Stimulated activated CD8-positive, alpha-beta memory T cell treated with anti-CD3 and anti-CD28 coated beads, Interleukin-12 subunit alpha, Interleukin-12 subunit beta, amount 100 ng/mL, for 1 hour (primary cell): ENCODE results near the gene WDR81.
"Not testable (repeated sequence)": the region's sequence is repeated elsewhere in the genome, so short reads cannot be mapped to it uniquely, and the experiment has no call there.

Experiments used
- DNase-seq: peaks from one replicate; pipeline ENCODE4 v3.0.0-alpha.2; 2020; ENCODE audit warnings: low read depth

The WDR81 gene

GRCh38 chr17:1713160-1713877 lies 11.2 kb upstream of the WDR81 start:
- no peak for DNase-seq

DNA sequence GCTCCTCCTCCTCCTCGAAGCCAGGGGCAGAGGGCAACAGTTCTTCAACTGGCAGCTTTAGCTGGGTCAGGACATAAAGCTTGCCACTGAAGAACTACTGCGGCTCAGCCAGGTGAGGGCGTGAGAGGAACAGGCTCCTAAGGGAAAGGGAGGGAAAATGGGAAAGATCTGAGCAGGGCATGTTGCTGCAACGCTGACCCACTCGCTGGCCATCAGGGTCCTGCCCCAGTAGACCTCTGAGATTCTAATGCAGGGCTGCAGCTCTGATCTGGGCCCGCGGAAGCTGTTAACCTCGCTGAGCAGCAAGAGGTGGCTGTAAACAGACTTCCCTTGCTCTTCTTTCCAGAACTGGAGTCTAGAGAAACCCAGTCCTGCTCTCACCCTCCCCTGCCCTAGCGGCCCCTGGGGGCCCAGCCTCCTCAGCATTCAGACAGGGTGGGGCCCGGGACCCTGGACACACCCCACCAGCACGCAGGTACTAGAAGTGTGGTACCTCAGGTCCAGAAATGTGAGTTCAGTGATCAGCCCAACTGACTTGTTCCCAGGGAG lies 10.6 kb upstream of the WDR81 start:
- no peak for DNase-seq

- DNase-seq: no peak
These were observed 10.0 kb upstream of the WDR81 start for GRCh38 chr17:1714427-1714979.

DNA sequence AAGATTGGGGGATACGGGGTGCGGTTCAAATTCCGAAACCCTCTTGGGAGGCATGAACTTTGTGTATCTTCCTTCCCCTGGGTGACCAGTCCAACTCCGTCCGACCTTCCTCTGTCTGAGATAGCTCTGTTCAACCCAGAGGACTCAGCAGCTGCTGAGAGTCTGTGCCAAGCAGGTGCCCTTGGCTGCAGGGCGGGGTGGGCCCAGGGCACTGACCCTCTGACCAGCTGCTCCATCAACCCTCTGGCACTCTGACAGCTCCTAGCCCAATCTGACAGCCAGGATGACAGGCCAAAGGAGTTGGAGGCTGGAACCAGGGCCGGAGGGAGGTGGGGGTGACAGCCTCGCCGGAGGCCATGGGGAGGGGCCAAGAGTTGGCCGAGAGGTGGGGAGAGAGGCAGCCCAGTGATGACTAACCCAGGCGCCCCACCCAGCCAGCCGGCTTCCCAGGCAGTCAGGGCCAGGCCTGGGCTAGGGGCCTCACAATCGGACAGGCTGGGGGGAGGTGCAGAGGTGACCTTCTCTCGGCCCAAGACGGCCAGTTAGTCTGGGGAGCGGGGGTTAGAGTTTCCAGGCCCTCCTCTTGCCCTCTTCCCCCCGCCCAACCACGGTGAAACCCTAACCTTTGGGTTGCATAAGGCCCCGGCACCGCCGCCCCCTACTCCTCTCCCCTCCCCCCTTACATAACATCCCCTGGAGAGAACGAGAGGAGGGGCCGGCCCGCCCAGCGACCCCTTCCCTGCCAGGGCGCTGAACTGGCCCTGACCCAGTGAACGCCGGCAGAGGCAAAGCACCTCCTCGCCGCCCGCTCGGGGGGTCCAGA lies 9.3 kb upstream of the WDR81 start:
- peak; percentile 25 for DNase-seq

DNA sequence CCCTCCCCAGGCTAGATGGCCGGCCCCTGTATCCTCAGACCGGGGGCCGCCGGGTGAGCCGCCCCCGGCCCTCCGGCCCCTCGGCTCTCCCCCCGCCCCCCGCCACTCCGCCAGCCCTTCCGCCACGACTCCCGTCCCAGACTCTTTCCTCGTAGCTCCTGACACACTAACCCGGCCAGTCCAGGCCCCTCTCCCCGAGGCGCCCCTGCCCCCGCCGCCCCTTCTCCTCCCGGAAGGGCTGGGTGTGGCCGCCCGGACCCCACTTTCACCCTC lies 8.8 kb upstream of the WDR81 start:
- DNase-seq: no peak

GRCh38 chr17:1716076-1716911 lies 8.2 kb upstream of the WDR81 start:
- DNase-seq: peak; percentile 99

DNA sequence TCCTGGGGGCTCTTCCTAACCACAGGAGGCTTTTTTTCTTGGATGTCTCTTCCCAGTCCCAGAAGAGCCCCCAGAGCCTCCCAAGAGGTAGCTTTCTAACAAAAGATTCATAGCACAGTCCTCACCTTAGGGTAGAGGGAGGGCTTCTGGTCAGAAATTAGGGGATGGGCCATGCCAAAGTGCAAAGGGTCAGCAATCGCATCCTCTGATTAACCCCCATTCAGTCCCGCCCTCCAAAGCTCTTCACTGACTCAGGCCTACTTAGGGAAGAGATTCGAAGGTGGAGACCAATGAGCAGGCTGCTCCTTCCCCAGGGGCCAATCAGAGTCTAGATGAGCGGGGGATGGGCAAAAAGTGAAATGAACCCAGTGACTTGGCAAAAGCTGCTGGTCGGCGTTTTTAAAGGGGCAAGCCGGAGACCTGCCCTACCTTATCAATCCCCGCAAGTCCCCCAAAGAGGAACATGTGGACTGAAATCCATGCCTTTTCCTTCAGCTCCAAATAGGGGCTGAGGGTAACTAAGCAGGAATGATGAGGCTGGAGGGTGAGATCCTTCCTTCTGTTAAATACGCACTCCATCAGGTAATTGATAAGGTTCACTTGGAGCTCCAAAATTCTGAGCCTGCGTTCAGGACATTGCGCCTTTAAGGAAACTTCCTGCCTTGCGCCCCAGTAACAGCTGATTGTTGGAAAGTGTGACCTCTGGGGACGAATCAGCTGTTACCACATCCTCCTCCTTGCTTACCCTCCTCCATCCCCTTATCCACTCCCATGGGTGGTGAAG lies 7.4 kb upstream of the WDR81 start:
- peak; percentile 73 for DNase-seq

DNA sequence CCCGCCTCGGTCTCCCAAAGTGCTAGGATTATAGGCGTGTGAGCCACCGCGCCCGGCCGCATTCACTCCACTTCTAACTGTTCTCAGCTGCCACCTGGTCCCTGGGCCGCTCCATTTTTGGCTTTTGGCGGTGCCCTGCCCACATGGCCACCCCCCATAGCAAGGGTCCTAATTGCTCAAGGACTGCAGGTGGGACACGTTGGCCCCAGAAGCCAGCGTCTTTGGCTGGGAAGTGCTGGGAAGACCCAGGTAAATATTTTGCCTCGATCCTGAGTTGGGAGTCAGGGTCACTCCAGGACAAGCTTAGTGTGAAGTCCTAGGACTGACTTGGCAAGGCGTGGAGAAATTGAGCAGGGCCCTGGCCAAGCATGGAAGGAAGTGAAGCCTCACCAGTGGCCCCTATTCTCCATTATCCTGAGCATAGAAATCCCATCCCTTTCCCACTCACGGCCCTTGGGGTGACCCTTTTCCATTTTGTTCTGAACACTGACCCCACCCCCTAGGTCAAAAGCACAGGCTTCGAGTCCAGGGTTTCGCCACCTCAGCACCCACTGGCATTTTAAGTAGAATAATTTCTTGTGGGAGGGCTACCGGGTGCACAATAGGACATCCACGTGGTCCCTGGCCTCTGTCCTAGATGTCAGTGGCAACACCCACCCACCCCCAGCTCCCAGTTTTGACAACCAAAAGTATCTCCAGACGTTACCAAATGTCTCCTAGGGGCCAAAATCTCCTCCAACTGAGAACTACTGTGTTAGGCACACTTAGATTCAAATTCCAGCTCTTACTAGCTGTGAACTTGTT lies 5.9 kb upstream of the WDR81 start:
- no peak for DNase-seq

DNA sequence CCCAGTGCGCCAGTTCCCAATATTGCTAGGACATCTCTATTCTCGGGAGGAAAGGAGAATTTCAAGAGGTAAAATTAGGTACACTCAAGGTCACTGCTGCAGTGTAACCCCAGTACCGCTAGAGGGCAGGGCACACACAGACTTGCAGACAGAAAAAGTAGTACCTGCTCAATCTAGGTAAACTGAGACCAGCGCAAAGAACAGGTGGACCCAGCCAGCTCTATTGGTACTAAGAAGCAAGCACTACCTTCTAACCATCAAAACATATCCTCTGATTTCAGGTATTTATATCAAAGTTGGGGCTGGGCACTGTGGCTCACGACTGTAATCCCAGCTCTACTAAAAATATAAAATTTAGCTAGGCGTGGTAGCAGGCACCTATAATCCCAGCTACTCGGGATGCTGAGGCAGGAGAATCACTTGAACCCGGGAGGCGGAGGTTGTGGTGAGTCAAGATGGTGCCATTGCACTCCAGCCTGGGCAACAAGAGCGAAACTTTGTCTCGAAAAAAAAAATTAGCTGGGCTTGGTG lies 3.6 kb upstream of the WDR81 start:
- DNase-seq: peak; percentile 59

- not testable (repeated sequence) for DNase-seq
These were observed 2.5 kb upstream of the WDR81 start for GRCh38 chr17:1722022-1722421.

- DNase-seq: no peak
These were observed 551 bp downstream of the WDR81 start for GRCh38 chr17:1724869-1725641.

GRCh38 chr17:1725642-1726511 lies 1.4 kb downstream of the WDR81 start:
- no peak for DNase-seq

DNA sequence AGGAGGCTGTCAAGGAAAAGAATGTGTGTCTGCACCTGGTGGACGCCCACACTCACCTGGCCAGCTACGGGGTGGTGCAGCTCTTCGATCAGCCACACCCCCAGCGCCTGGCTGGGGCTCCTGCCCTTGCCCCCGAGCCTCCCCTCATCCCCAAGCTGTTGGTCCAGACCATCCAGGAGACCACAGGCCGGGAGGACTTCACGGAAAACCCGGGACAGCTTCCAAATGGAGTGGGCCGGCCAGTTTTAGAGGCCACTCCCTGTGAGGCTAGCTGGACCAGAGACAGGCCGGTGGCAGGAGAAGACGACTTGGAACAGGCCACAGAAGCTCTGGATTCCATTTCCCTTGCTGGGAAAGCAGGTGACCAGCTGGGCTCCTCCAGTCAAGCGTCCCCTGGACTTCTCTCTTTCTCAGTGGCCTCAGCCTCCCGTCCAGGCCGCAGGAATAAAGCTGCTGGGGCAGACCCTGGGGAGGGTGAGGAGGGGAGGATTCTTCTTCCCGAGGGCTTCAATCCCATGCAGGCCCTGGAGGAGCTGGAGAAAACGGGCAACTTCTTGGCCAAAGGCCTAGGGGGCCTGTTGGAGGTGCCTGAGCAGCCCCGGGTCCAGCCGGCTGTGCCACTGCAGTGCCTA lies 2.2 kb downstream of the WDR81 start:
- DNase-seq: no peak

GRCh38 chr17:1727258-1727789 lies 2.8 kb downstream of the WDR81 start:
- no peak for DNase-seq

DNA sequence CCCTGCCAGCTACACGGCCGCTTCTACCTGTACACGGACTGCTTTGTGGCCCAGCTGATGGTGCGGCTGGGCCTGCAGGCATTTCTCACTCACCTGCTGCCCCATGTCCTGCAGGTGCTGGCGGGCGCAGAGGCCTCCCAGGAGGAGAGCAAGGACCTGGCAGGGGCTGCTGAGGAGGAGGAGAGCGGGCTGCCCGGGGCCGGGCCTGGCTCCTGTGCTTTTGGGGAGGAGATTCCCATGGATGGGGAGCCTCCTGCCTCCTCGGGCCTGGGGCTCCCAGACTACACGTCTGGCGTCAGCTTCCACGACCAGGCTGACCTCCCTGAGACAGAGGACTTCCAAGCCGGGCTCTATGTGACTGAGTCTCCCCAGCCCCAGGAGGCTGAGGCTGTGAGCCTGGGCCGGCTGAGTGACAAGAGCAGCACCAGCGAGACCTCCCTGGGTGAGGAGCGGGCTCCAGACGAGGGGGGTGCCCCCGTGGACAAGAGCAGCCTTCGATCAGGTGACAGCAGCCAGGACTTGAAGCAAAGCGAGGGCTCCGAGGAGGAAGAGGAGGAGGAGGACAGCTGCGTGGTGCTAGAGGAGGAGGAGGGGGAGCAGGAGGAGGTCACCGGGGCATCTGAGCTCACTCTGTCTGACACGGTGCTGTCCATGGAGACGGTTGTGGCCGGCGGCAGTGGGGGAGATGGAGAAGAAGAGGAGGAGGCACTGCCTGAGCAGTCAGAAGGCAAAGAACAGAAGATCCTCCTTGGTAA lies 3.5 kb downstream of the WDR81 start:
- DNase-seq: no peak

- DNase-seq: no peak
These were observed 5.4 kb downstream of the WDR81 start for GRCh38 chr17:1729966-1730325.
